T follicular helper cell (primary cell): ENCODE data around the gene PHF11.
"Not testable (repeated sequence)": the region's sequence is repeated elsewhere in the genome, so short reads cannot be mapped to it uniquely, and the experiment has no call there.

Experiments
- DNase-seq: peaks from one replicate; pipeline ENCODE4 v3.0.0-alpha.2; 2020; ENCODE audit warnings: low read depth

PHF11 gene

GRCh38 chr13:49546561-49546960, 50.8 kb downstream of the PHF11 start:
- no peak for DNase-seq

GRCh38 chr13:49549289-49549688, 53.5 kb downstream of the PHF11 start:
- DNase-seq, result no peak

GRCh38 chr13:49550942-49551644, 55.3 kb downstream of the PHF11 start:
- no peak for DNase-seq

- DNase-seq, result no peak
These were observed 58.1 kb downstream of the PHF11 start for GRCh38 chr13:49553888-49554287.

- DNase-seq, result no peak
These were observed 58.6 kb downstream of the PHF11 start for GRCh38 chr13:49554387-49554786.

GRCh38 chr13:49559006-49559405, 63.3 kb downstream of the PHF11 start:
- no peak for DNase-seq

- no peak for DNase-seq
These were observed 64.7 kb downstream of the PHF11 start for GRCh38 chr13:49560270-49561061.

- no peak for DNase-seq
These were observed 65.3 kb downstream of the PHF11 start for GRCh38 chr13:49561062-49561410.

- no peak for DNase-seq
These were observed 67.8 kb downstream of the PHF11 start for GRCh38 chr13:49563516-49563915.

- DNase-seq, result not testable (repeated sequence)
These were observed 69.7 kb downstream of the PHF11 start for GRCh38 chr13:49565461-49565860.

GRCh38 chr13:49566461-49566860, 70.7 kb downstream of the PHF11 start:
- no peak for DNase-seq

- DNase-seq, result no peak
These were observed 71.7 kb downstream of the PHF11 start for GRCh38 chr13:49567491-49567890.

- no peak for DNase-seq
These were observed 74.4 kb downstream of the PHF11 start for GRCh38 chr13:49569993-49570689.

GRCh38 chr13:49571299-49572240, 75.8 kb downstream of the PHF11 start:
- no peak for DNase-seq
